ENCODE data around the gene FAM53B. TPM values are rescaled to one million over a fixed set of nuclear protein-coding genes. Genes with fewer than 3 reads are reported as not detected.

FAM53B gene
- total RNA-seq, 1 experiment from 2014 or later = 31.5 TPM

GRCh38 chr10:124742413-124743190 lies 1.6 kb downstream of the FAM53B start:
- DNase-seq (ENCODE audit: low read depth) = peak; percentile 51

GRCh38 chr10:124741922-124742412 lies 2.2 kb downstream of the FAM53B start:
- DNase-seq (ENCODE audit: low read depth) = no peak

GRCh38 chr10:124741281-124741921 lies 2.8 kb downstream of the FAM53B start:
- peak; percentile 83 for DNase-seq (ENCODE audit: low read depth)

DNA sequence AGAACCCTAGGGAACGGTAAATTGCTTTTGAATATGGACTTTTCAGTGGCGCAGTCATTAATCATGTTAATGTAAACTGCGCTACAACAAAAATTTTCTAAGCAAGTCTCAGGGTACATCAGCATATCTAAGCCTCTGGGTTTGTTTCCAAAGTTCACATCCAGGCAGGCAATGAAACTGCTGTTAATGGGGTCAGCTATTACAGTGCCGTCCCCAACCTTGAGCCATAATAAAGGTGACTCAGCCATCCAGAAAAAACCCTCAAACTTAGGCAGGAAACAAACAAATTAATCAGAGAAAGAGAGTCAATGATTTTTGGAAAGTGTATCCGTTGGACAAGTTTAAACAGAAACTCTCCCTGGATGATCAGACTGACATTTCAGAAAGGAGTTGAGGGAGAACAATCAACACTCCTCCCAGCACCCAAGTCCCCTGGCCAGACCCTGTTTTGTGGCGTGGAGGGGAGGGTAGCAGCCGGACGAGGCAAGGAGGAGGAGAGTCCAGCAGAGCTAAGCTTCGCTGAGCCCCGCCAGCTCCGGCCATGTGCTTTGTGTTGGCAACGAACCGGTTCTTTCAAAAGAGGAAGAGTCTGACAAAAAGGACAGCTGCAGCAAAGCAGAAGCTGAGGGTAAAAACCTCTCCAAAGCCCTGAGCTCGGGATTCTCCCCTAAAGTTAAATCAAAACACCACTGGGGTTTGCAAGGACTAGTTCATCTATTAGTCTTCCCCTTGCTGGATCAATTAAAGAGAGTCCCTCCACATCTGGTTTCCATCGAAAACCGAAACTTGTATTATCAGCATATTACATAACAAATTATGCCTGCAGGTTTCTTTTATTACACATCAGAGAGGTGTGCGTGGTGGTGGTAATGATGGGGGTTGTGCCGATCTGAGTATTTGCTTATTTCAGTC lies 3.6 kb downstream of the FAM53B start:
- DNase-seq (ENCODE audit: low read depth) = peak; percentile 66

DNA sequence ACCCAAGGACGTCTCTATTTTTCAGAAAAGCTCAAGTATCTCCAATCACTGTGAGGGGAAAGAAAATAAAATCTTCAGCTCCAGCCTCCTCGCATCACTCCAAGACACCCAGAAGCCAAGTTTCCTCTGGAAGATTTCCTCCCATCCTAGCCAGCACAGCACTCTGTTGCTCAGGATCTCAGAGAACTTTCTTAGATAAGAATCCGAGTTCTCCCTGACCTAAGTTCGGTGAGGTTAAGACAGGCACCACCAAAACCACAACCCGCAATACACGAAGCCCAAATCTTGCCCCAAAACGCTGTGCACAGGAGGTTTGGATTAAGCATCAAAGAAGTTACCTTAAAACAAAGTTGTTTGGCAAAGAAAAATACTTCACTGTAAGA lies 4.2 kb downstream of the FAM53B start:
- no peak for DNase-seq (ENCODE audit: low read depth)

DNA sequence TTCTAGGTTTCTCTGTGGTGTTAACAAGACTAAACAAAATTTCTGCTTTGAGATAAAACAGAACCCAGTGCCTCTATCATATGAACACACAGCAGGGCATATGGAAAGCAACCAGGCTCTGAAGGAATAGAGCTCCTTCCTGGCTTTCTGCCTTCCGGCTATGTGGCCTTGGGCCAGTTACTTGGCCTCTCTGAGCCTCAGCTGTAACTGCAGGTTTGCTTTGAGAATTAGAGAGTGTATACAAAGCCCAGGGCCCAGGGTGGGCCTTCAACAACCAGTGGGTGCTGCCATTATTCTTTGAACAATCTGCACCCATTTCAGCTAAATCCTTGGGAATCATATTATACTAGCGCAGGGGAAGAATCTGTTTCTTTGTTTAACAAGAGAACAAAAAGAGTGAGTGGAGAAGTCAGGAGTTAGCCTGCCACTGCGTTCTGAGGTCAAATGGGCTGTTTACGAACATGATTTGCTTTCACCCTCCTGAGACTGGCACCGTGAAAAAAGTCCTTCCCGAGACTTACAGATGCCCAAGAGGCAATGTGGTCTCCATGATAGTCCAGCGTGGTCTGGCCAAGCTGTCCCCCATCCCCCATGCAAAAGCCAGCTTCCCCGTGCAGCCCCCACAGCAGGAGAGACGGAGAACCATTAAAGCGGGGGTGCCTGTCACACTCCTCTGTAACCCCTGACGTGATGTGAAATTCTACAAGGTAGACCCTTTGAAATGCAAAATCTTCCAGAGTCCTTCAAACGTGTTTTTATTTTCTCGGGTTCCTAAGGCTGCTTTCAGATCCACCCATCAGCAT lies 4.9 kb downstream of the FAM53B start:
- DNase-seq (ENCODE audit: low read depth) = no peak

DNA sequence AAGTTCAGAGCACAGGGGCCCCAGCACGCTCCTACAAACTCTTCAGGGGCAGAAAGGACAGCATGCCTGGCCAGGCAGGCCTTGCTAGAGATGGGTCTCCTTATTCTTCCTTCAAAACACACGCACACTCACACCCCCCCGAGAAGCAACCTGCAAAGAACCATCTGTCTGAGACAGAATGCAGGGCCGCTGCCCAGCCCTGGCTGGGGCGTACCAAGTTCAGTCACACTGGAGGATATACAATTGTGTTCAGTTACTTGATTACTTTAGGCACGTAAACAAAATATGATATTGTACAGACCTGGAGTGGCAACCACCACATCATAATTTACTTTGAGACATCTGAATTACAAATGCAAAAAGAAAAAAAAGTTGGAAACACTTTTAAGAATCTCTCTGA lies 5.7 kb downstream of the FAM53B start:
- DNase-seq (ENCODE audit: low read depth) = no peak

- no peak for DNase-seq (ENCODE audit: low read depth)
These were observed 6.5 kb downstream of the FAM53B start for GRCh38 chr10:124737708-124738107.

- no peak for DNase-seq (ENCODE audit: low read depth)
These were observed 7.0 kb downstream of the FAM53B start for GRCh38 chr10:124737221-124737620.

DNA sequence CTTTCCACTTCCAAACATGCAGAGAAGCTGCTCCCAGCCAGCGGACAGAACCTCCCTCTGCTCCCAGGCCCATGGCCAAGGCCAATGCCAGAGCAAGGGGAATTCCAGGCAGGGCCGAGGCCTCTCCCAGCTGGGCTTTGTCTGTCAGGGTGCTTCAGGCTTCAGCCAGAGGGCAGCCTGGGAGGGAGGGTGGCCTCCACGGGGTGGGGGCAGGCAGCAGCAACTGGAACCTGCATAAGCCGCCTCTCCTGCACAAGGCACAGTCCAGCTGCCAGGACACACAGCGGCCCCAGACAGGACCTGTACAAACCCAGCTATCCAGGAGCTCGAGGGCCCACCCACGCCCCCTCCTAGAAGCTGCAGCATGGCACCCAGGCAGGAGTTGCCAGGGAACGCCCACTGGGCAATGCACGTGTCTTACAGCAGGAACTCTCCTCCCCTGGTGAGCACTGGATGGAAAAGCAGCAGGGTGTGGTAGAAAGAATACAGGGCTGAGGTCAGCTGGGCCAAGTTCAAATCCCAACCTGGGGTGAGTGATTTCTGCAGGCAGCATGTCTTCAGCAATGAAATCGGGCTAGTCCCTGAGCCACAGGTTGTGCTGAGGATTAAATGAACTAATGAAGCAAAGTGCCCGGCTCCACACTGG lies 7.6 kb downstream of the FAM53B start:
- DNase-seq (ENCODE audit: low read depth) = peak; percentile 51

DNA sequence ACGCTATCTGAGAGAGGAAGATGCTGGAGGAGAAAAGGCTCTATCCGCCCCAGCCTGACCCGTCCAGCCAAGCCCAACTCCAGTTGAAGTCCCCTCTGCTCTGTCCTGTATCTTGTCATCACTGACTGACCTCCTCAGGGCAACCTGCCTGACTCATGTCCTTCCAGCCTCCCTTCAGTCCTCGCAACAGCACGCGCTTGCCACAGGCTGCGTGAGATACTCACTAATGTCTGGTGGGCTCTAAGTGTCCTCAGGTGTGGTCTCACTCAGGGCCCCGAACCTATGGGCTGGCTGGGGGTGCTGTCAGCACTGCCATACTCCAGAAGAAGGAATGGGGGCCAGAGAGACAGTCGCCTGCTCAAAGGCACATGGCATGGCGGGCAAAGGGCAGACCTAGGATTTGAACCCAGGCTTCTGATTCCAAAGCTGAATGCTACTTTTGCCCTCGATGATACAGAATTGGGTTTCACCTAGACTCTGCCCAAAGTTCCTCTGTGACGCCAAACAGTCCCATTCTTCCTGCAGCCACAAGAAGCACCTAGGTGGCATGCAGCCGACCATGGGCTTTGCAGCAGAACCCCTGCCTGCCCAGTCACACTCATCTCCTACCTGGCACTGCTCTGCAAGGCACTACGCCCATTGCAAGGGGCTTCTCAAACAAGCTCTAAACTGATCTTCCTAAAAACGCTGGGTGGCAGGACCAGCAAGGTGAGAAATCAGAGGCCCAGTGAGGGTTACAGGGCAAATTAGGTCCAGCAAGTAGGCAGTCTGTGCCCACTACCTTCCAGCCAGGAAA lies 8.5 kb downstream of the FAM53B start:
- no peak for DNase-seq (ENCODE audit: low read depth)

DNA sequence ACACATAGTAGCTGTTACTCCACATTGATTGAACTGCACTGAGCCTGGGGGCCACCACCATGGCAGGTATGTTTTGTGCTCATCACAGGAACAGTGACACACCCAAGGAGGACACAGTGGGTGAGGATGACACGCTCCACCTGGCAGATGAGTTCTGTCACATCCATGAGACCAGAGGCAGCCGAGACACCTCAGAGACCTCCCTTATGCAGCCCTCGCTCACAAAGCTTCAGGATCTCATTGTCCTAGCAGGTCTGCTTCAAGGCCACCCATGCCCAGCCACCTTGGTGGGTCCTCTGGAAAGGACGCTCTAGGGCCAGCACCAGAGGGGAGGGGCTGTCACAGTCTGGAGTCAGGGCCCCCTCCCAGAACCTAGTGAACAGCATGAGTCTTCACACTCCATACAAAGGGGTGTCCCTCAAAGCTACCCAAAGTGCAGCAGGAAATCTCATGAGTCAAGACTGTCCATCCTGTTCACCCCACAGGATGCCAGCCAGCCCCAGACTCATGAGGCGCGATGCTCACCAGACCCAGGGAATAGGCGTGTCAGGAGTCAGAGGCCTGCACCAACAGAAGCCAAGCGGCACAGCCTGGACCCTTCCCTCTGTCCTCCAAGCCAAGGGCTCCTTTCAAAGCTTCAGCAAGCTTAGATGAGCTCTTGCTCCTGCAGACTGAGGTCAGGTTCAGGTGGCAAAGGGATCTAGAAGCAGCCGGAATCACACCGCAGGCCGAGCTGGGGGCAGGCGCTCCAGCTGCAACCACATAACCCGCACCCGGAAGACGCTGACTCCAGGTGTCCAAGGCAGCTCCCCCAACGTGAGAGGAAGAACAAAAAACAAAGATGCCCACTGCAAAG lies 9.6 kb downstream of the FAM53B start:
- no peak for DNase-seq (ENCODE audit: low read depth)

- DNase-seq (ENCODE audit: low read depth) = peak; percentile 45
These were observed 10.5 kb downstream of the FAM53B start for GRCh38 chr10:124733571-124734245.

GRCh38 chr10:124732931-124733570 lies 11.1 kb downstream of the FAM53B start:
- peak; percentile 67 for DNase-seq (ENCODE audit: low read depth)

DNA sequence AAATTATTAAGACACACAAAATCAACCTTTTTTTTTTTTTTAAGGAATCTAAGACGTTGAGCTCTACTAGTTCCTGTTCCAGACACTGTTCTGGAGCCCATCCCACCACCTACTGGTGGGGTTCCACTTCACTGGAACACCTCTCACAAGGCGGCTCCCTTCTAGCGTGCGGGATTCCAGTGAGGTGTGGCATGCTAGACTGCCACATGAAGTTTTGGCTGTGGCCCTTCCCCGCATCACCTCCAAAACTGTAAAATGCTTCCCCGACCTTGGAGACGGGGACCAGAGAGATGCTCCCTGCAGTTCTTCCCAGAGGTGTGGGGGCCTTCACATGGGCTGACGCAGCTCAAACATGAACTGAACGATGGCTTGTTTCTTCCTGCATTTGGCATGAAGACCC lies 12.6 kb downstream of the FAM53B start:
- no peak for DNase-seq (ENCODE audit: low read depth)

- DNase-seq (ENCODE audit: low read depth) = no peak
These were observed 13.4 kb downstream of the FAM53B start for GRCh38 chr10:124730790-124731189.

GRCh38 chr10:124728830-124729661 lies 15.1 kb downstream of the FAM53B start:
- DNase-seq (ENCODE audit: low read depth) = no peak
